HAP-1 (cell line): Measurements from ENCODE around the gene HPD.
"Not testable (repeated sequence)": the region's sequence is repeated elsewhere in the genome, so short reads cannot be mapped to it uniquely, and the experiment has no call there.

Experiments
- DNase-seq, 2 experiments: peaks; one replicate each; pipeline ENCODE4 v3.0.0-alpha.2; 2016 to 2020; ENCODE audit warnings: low spot score in 2 of 2
- H3K27me3 ChIP-seq: fragments of 250-450 bp; sonication (Bioruptor Pico); 2 replicates; pipeline ENCODE4 v1.5.1; 2020; ENCODE audit warnings: low read depth, mild to moderate bottlenecking, moderate library complexity
- H3K36me3 ChIP-seq: fragments of 250-450 bp; sonication (Bioruptor Pico); replicated peaks from 2 replicates; pipeline ENCODE4 v1.5.1; 2020; ENCODE audit warnings: mild to moderate bottlenecking
- H3K4me1 ChIP-seq: fragments of 250-450 bp; sonication (Bioruptor Pico); 2 replicates; pipeline ENCODE4 v1.5.1; 2020; ENCODE audit warnings: mild to moderate bottlenecking
- H3K4me3 ChIP-seq: fragments of 250-450 bp; sonication (Bioruptor Pico); 2 replicates; pipeline ENCODE4 v1.5.1; 2020; ENCODE audit warnings: mild to moderate bottlenecking, moderate library complexity
- H3K9me3 ChIP-seq: fragments of 250-450 bp; sonication (Bioruptor Pico); 2 replicates; pipeline ENCODE4 v1.5.1; 2020; ENCODE audit warnings: mild to moderate bottlenecking, moderate library complexity
- in situ Hi-C: fragments of 300-500 bp; cut with MboI; formaldehyde crosslinking; loops from 3 replicates; pipeline ENCODE4 v1.14.3; 2020; ENCODE audit warnings: low sequenced_read_pairs, inconsistent platforms, mixed read lengths

HPD gene

GRCh38 chr12:121791671-121792551, 66.7 kb downstream of the HPD start:
- peaks cover 45% of the 10 kb centered on the region for H3K36me3 ChIP-seq
- peak overlapping the region; percentile 75 for H3K4me3 ChIP-seq
- H3K27me3 ChIP-seq: no peaks in the 10 kb centered on the region
- DNase-seq: peak in 1 of 2 experiments; percentile 2
- peaks cover 23% of the 10 kb centered on the region for H3K4me1 ChIP-seq
- no peaks in the 10 kb centered on the region for H3K9me3 ChIP-seq
- in situ Hi-C loops: no loop called here

GRCh38 chr12:121790785-121791184, 67.9 kb downstream of the HPD start:
- H3K9me3 ChIP-seq, H3K27me3 ChIP-seq, DNase-seq, in situ Hi-C loops, H3K4me3 ChIP-seq: not testable (repeated sequence)
- Histone ChIP-seq H3K36me3 (peaks cover 40% of the 10 kb centered on the region), H3K4me1 (peaks cover 18% of the 10 kb centered on the region)

- Histone ChIP-seq H3K27me3 (no peaks in the 10 kb centered on the region), H3K4me3 (no peak overlapping the region), H3K36me3 (peaks cover 33% of the 10 kb centered on the region), H3K9me3 (no peaks in the 10 kb centered on the region), H3K4me1 (peaks cover 16% of the 10 kb centered on the region)
- in situ Hi-C loops: no loop called here
- no peak for DNase-seq
Measured at GRCh38 chr12:121789800-121790728, 68.6 kb downstream of the HPD start.
